Lower lobe of right lung (tissue), 2 donors: ENCODE data around the gene ITGB6. TPM values are rescaled to one million over a fixed set of nuclear protein-coding genes. Genes with fewer than 3 reads are reported as not detected.

Source experiments
- ATAC-seq, 2 donors: fragments of 200-7000 bp; cut with Tn5 transposase; one replicate each; pipeline ENCODE4 v1.9.1; 2020 to 2022; ENCODE audit warnings: mild to moderate bottlenecking in 2 of 2, moderate library complexity in 2 of 2
- DNase-seq: peaks from one replicate; pipeline ENCODE4 v3.0.0-alpha.2; 2020
- H3K27ac ChIP-seq: fragments of 200-600 bp; one replicate; pipeline ENCODE4 v1.8.0; 2022
- H3K27me3 ChIP-seq: fragments of 200-600 bp; one replicate; pipeline ENCODE4 v1.8.0; 2022; ENCODE audit warnings: low read depth
- H3K36me3 ChIP-seq: fragments of 200-600 bp; one replicate; pipeline ENCODE4 v1.8.0; 2022; ENCODE audit warnings: mild to moderate bottlenecking
- H3K4me1 ChIP-seq: fragments of 200-600 bp; one replicate; pipeline ENCODE4 v1.8.0; 2022
- H3K4me3 ChIP-seq: fragments of 200-600 bp; one replicate; pipeline ENCODE4 v1.8.0; 2022; ENCODE audit warnings: mild to moderate bottlenecking
- H3K9me3 ChIP-seq: fragments of 200-600 bp; one replicate; pipeline ENCODE4 v1.8.0; 2022
- intact Hi-C: fragments of 100-400 bp; cut with DNase I; formaldehyde crosslinking; loops from one replicate; pipeline ENCODE4 v1.11.0; 2022
- total RNA-seq: library from RNA; stranded (reverse); fragmentation: NEBNext Ultra II Directional; extraction: Animal tissue kit (Norgen Biotek cat#: 25700); gene quantifications from one replicate; pipeline ENCODE4 v1.2.1, GENCODE V29; 2021
- TF ChIP-seq, protein P1 (sequence below): fragments of 200-600 bp; IDR thresholded peaks from one replicate; pipeline ENCODE4 v1.8.0; 2022; ENCODE audit warnings: antibody characterized with exemption, mild to moderate bottlenecking
- donor health status: DM: no; HTN: yes; CAD: no; lungs with severe emphysema.

Gene ITGB6
- total RNA-seq, 1 donor from 2014 or later = 65.2 TPM

- H3K4me1 ChIP-seq = peaks cover 8% of the 10 kb centered on the region
- ATAC-seq (peak; percentile 76 to 81), DNase-seq (no peak)
- TF ChIP-seq, protein P1, sequence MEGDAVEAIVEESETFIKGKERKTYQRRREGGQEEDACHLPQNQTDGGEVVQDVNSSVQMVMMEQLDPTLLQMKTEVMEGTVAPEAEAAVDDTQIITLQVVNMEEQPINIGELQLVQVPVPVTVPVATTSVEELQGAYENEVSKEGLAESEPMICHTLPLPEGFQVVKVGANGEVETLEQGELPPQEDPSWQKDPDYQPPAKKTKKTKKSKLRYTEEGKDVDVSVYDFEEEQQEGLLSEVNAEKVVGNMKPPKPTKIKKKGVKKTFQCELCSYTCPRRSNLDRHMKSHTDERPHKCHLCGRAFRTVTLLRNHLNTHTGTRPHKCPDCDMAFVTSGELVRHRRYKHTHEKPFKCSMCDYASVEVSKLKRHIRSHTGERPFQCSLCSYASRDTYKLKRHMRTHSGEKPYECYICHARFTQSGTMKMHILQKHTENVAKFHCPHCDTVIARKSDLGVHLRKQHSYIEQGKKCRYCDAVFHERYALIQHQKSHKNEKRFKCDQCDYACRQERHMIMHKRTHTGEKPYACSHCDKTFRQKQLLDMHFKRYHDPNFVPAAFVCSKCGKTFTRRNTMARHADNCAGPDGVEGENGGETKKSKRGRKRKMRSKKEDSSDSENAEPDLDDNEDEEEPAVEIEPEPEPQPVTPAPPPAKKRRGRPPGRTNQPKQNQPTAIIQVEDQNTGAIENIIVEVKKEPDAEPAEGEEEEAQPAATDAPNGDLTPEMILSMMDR = no peak
- no peak overlapping the region for H3K4me3 ChIP-seq
- no peaks in the 10 kb centered on the region for H3K27me3 ChIP-seq
- peak overlapping the region; percentile 76 for H3K27ac ChIP-seq
- intact Hi-C loops = no loop called here
- no peaks in the 10 kb centered on the region for H3K36me3 ChIP-seq
- no peaks in the 10 kb centered on the region for H3K9me3 ChIP-seq
These were observed 28.3 kb upstream of the ITGB6 start for GRCh38 chr2:160228141-160228917.

- H3K36me3 ChIP-seq = no peaks in the 10 kb centered on the region
- no peaks in the 10 kb centered on the region for H3K27me3 ChIP-seq
- ATAC-seq = no peak
- intact Hi-C loops = no loop called here
- H3K4me3 ChIP-seq = no peak overlapping the region
- no peak for DNase-seq
- H3K9me3 ChIP-seq = no peaks in the 10 kb centered on the region
- H3K4me1 ChIP-seq = peaks cover 8% of the 10 kb centered on the region
- H3K27ac ChIP-seq = peak overlapping the region; percentile 76
- TF ChIP-seq, protein P1 = no peak
These were observed 27.3 kb upstream of the ITGB6 start for GRCh38 chr2:160227293-160227915.

GRCh38 chr2:160226367-160226766 lies 26.3 kb upstream of the ITGB6 start:
- no peak overlapping the region for H3K4me3 ChIP-seq
- no peak for DNase-seq
- peaks cover 17% of the 10 kb centered on the region for H3K4me1 ChIP-seq
- no peak for ATAC-seq
- no peak overlapping the region for H3K27ac ChIP-seq
- TF ChIP-seq, protein P1 = no peak
- intact Hi-C loops = no loop called here
- no peaks in the 10 kb centered on the region for H3K9me3 ChIP-seq
- no peaks in the 10 kb centered on the region for H3K36me3 ChIP-seq
- no peaks in the 10 kb centered on the region for H3K27me3 ChIP-seq

- no peak overlapping the region for H3K4me3 ChIP-seq
- TF ChIP-seq, protein P1 = no peak
- ATAC-seq (no peak), DNase-seq (no peak)
- no peaks in the 10 kb centered on the region for H3K27me3 ChIP-seq
- no peak overlapping the region for H3K27ac ChIP-seq
- intact Hi-C loops = no loop called here
- H3K36me3 ChIP-seq = no peaks in the 10 kb centered on the region
- peaks cover 24% of the 10 kb centered on the region for H3K4me1 ChIP-seq
- no peaks in the 10 kb centered on the region for H3K9me3 ChIP-seq
These were observed 25.6 kb upstream of the ITGB6 start for GRCh38 chr2:160225722-160226121.

DNA sequence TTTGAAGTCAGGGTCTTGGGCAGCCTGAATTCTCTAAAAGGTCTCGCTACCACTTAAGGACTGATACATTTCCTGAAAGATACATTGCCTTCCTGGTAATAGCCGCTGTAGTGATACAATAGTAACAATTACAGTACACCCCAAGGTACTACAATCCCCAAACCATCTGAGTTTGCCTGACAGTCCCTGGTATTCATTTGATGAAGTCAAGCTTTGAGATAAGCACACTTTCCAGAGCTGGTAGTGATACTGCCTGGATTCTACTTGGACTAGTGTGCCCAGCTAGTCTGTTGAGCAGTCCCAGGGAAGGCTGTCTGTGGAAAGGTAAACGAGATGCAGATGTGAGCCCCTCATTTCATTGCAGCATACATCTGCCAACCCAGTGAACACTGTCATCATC lies 24.4 kb upstream of the ITGB6 start:
- DNase-seq = no peak
- ATAC-seq = no peak
- TF ChIP-seq, protein P1 = no peak
- intact Hi-C loops = no loop called here
- Histone ChIP-seq H3K36me3 (no peaks in the 10 kb centered on the region), H3K9me3 (no peaks in the 10 kb centered on the region), H3K4me3 (no peak overlapping the region), H3K27ac (peak overlapping the region; percentile 29), H3K4me1 (peaks cover 31% of the 10 kb centered on the region), H3K27me3 (no peaks in the 10 kb centered on the region)
